Cortex of kidney (tissue), 1 donor: Measurements from ENCODE around the gene WIPF2.
"Not testable (repeated sequence)": the region's sequence is repeated elsewhere in the genome, so short reads cannot be mapped to it uniquely, and the experiment has no call there.

Source experiments
- DNase-seq: peaks from one replicate; lab custom pipeline; 2025; lab: John Stamatoyannopoulos, UW

Gene WIPF2

GRCh38 chr17:40191237-40192208 lies 27.6 kb upstream of the WIPF2 start:
- DNase-seq = no peak

GRCh38 chr17:40192961-40193360 lies 26.1 kb upstream of the WIPF2 start:
- no peak for DNase-seq

- DNase-seq = no peak
Observed at GRCh38 chr17:40194821-40195220, 24.3 kb upstream of the WIPF2 start.

GRCh38 chr17:40197550-40197949 lies 21.6 kb upstream of the WIPF2 start:
- DNase-seq = no peak

DNA sequence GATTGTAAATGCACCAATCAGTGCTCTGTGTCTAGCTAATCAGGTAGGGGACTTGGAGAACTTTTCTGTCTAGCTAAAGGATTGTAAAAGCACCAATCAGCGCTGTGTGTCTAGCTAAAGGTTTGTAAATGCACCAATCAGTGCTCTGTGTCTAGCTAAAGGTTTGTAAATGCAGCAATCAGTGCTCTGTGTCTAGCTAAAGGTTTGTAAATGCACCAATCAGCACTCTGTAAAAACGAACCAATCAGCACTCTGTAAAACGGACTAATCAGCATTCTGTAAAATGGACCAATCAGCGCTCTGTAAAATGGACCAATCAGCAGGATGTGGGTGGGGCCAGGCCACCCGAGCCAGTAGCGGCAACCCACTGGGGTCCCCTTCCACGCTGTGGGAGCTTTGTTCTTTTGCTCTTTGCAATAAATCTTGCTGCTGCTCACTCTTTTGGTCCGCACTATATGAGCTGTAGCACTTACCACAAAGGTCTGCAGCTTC lies 21.1 kb upstream of the WIPF2 start:
- not testable (repeated sequence) for DNase-seq

DNA sequence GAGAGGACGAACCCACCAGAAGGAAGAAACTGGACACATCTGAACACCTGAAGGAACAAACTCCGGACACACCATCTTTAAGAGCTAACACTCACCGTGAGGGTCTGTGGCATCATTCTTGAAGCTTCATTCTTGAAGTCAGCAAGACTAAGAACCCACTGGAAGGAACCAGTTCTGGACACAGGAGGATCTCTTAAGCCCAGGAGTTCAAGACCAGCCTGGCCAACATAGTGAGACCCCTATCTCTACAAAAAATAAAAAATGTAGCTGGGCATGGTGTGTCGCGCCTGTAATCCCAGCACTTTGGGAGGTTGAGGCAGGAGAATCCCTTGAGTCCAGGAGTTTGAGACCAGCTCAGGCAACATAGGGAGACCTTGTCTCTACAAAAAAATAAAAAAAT lies 20.5 kb upstream of the WIPF2 start:
- no peak for DNase-seq

DNA sequence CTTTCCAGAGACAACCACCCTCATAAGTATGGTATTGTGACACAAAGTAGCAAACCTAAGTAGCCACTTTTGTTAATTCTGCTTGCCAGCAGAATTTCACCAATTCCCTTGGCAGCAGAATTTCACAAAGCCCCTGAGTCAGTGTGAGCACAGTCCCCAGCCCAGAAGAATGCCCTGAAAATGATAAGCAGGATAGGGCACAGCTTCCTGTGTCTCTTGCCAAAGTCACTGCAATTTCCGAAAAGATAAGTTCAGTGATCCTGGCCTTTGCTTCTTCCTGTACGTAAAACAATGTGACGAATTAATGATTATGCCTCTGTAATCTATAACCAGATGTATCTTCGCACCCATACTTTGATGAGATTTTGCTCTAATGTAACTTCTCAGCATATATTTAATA lies 16.0 kb upstream of the WIPF2 start:
- no peak for DNase-seq

DNA sequence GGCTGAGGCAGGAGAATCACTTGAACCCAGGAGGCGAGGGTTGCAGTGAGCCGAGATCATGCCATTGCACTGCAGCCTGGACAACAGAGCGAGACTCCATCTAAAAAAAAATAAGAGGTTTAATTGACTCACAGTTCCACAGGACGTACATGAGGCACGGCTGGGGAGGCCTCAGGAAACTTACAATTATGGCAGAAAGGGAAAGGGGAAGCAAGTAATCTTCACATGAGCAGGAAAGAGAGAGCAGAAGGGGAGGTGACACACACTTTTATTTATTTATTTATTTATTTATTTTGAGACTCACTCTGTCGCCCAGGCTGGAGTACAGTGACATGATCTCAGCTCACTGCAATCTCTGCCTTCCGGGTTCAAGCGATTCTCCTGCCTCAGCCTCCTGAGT lies 12.9 kb upstream of the WIPF2 start:
- DNase-seq = not testable (repeated sequence)

DNA sequence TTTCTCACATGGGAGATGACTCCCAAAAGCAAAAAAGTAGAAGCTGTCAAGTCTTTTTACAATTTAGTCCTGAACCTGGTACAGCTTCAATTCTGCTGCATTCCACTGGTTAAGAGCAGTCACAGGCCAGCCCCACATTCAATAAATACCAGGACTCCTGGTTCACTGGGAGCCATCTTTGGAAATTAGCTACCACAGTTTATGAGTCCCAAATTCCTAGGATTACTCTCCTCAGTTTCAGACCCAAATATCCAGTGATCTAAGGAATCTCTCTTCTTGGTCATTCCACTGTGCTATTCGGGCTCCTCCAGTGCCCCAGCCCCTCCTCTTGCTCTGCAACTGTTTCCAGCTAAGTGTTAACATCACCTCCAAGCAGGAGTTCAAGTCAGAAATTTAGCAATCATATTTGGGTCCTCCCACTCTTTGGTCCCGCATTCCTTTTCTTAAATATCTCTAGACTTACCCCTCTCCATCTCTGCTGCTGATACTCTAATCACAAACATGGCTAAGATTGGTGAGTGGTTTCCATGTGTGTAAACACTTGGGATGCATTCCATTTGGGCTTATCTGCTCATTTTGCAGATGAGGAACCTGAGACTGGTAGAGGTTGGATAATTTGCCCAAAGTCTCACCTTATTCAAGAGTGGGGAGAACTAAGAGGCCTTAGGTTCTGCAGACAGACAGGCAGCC lies 9.6 kb upstream of the WIPF2 start:
- no peak for DNase-seq

DNA sequence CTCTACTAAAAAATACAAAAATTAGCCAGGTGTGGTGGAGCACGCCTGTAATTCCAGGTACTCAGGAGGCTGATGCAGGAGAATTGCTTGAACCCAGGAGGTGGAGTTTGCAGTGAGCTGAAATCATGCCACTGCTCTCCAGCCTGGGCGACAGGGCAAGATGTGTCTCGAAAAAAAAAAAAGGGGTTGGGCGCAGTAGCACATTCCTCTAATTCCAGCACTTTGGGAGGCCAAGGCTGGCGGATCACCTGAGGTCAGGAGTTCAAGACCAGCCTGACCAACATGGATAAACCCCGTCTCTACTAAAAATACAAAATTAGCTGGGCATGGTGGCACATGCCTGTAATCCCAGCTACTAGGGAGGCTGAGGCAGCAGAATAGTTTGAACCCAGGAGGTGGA lies 5.2 kb upstream of the WIPF2 start:
- DNase-seq = not testable (repeated sequence)

DNA sequence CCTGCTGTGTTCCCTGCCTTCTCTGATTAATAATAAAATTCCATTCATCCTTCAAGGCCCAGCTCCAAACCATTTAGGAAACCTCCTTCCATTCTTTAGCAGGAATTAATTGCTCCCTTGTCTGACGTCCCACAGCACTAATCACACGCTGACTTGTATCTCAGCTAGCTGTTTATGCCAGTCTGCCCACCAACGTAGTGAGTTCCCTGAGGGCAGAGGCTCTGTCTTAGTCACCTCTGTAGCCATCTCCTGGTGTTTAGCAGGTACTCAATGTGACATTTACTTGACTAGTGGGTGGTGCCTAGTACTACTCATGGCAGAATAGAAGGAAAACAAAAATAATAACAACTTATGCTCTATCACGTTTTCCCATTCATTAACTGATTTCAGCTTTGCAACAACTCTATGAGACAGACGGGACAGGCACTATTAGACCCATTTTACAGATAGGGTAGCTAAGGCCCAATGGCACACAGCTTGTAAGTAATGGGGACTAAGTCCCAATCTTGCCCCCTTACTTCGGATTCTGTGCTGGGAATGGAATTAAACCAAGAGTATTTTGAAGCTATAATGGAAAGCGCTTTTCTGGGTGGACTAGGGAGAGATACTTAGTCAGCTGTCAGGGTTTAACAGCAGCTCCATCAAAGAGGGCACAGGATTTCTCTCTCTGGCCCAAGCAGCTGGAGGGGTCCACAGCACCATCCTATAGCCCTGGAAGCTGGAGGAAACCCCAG lies 931 bp upstream of the WIPF2 start:
- no peak for DNase-seq

GRCh38 chr17:40219594-40220338 lies 662 bp downstream of the WIPF2 start:
- DNase-seq = no peak

- DNase-seq = no peak
Observed at GRCh38 chr17:40224718-40225550, 5.8 kb downstream of the WIPF2 start.

- DNase-seq = not testable (repeated sequence)
Observed at GRCh38 chr17:40229146-40229545, 10.0 kb downstream of the WIPF2 start.

GRCh38 chr17:40230670-40231069 lies 11.6 kb downstream of the WIPF2 start:
- DNase-seq = no peak

- DNase-seq = not testable (repeated sequence)
Observed at GRCh38 chr17:40231928-40232327, 12.8 kb downstream of the WIPF2 start.

DNA sequence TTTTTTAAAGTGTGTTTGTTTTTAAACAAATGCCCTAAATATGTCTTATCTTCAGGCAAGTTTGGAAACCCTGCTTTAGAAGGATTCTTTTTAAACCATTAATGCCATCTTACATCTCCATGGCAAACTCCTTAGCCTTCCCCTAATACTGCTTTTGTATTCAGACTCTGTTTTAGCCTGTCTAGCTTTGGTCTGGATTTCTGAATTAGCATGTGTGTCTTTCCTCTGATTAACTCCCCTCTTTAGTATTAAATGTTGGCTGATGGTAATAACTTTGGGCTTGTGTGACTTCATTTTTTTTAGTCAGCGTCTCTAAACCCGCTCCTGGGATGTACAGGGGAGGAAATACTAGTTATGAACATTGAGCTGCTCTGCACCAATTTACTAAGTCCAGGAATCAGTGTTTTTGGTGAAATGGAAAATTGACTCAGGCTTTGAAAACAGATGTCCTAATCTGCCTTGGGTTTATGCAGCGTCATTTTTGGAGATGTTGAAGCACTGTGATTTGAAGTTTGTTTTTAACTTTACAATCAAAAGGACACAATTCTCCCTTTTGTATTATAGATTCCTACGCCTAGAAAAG lies 22.2 kb downstream of the WIPF2 start:
- no peak for DNase-seq

GRCh38 chr17:40242774-40243173 lies 23.7 kb downstream of the WIPF2 start:
- DNase-seq = no peak

- no peak for DNase-seq
Observed at GRCh38 chr17:40243761-40244160, 24.7 kb downstream of the WIPF2 start.

DNA sequence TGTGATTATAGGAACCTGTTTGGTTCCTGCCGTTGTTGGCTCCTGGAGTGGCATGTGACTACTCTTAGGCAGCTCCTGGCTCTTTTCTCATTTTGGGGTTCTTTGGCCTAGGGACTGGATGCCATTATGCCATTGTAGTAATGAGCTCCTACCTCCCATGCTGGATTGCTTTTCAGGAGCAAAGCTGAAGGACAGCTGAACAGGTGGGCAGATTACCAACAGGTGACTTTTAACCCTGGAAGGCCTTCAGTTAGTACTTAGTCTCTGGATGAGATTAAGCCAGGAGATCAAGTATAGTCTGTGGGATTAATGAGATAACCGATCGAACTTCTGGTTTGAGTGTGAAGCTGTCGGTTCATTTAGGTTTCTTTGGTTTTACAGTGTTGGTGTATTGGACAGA lies 25.2 kb downstream of the WIPF2 start:
- DNase-seq = no peak
